Astrocyte of the spinal cord (primary cell): ENCODE results near the gene NUP54.
A peak's percentile ranks its signal among the peaks of the same experiment; 100 is the strongest.

Source experiments
- DNase-seq: peaks from one replicate; pipeline ENCODE4 v3.0.0; 2011; ENCODE audit warnings: low read depth, low spot score
- H3K4me3 ChIP-seq: 2 replicates; pipeline ENCODE4 v1.5.1; 2011; ENCODE audit warnings: low read depth, mild to moderate bottlenecking, low read length, moderate library complexity
- CTCF ChIP-seq: IDR thresholded peaks from 2 replicates; pipeline ENCODE4 v1.5.1; 2012; ENCODE audit warnings: low read depth, mild to moderate bottlenecking, low read length, inconsistent platforms
- in situ Hi-C: cut with HindIII; loops from 2 replicates; pipeline ENCODE4 v1.10.0; 2017; ENCODE audit warnings: low sequenced_read_pairs

NUP54 gene

GRCh38 chr4:76105652-76106051 lies 42.5 kb downstream of the NUP54 start:
- in situ Hi-C loops: no loop called here
- no peak for TF ChIP-seq CTCF
- DNase-seq: no peak

DNA sequence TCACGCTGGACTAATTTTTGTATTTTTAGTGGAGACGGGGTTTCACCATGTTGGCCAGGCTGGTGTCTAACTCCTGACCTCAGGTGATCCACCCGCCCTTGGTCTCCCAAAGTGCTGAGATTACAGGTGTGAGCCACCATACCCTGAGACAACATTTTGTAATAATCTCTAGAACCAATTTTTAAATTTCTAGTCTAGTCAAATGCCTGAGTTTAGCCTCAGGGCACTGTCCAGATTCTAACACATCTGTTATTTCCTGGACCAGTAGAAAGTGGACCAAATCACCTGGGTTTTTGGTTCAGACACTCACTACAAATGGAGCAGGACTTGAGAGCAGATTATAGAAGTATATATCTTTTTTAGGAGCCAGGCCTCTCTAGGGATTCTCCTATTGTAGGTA lies 52.1 kb downstream of the NUP54 start:
- DNase-seq: no peak
- no peak overlapping the region for H3K4me3 ChIP-seq
- TF ChIP-seq CTCF: no peak
- in situ Hi-C loops: no loop called here

More at GRCh38 chr4:76105652-76106051, 42.5 kb downstream of the NUP54 start:
- H3K4me3 ChIP-seq: no peak overlapping the region

DNA sequence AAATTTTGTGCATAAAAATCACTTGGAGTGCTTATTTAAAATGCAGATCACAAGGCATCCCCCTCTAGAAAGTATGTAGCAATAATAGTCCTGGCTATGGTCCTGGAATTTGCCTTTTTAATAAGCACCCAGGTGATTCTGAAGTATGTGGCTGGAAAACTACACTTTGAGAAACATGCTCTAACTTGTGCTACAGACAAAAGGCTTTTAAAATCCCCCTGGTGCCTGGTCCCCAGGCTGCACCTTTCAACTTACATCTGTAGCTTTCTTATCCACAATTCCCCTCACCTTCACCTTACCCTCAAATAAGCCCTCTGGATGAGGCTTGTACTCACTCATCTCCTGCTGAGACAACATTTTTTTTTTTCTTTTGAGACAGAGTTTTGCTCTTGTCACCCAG lies 52.6 kb downstream of the NUP54 start:
- no peak for TF ChIP-seq CTCF
- in situ Hi-C loops: no loop called here
- DNase-seq: no peak
- no peak overlapping the region for H3K4me3 ChIP-seq

- TF ChIP-seq CTCF: no peak
- DNase-seq: no peak
- in situ Hi-C loops: no loop called here
- H3K4me3 ChIP-seq: no peak overlapping the region
Observed at GRCh38 chr4:76091052-76091451, 57.1 kb downstream of the NUP54 start.

DNA sequence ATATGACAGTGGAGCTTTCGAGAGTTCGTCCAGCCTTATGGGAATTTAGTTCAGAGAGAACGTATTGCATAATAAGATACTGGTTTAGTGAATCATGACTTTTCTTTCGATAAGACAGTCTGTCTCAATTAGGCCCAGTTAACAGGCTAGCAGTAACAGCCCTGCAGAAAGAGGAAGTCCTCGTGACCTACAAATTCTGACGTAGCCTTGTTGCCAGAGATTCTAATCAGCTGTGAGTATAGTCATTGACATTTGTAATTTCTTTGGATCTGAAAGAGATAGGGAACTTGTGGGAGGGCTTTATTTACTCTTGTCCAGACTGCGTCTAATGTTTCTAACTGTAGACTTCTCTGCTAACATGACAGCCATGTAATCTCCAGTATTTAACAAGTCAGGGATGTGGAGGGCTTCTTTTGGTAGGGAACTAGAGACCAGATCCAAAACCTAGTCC lies 57.9 kb downstream of the NUP54 start:
- no peak for TF ChIP-seq CTCF
- DNase-seq: peak; percentile 22
- H3K4me3 ChIP-seq: no peak overlapping the region
- in situ Hi-C loops: no loop called here

DNA sequence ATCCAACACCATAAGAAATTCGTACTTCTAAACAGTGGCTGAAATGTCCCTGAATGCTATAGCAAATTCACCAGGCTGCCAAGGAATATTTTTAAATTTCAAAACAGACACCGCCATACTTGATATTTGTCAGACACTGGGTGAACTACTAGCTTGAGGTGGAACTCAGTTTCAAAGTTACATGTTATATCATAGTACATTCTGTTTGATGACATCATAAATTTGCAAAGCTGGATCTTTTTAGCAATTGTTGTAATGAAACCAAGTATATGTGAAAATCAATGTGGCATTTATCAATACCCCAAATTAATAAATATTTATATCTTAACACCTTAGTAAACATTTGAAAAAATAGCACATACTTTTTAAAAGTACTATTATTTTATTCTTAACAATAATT lies 59.5 kb downstream of the NUP54 start:
- no peak overlapping the region for H3K4me3 ChIP-seq
- in situ Hi-C loops: no loop called here
- no peak for TF ChIP-seq CTCF
- DNase-seq: no peak
